Activated naive CD4-positive, alpha-beta T cell treated with anti-CD3 and anti-CD28 coated beads, Interleukin-2, amount 50 U/mL, for 24 hours (primary cell): ENCODE data around the gene KCNMB3.
A peak's percentile ranks its signal among the peaks of the same experiment; 100 is the strongest.
"Not testable (repeated sequence)": the region's sequence is repeated elsewhere in the genome, so short reads cannot be mapped to it uniquely, and the experiment has no call there.

Source experiments
- H3K27ac Mint-ChIP-seq: one replicate; pipeline ENCODE4 v1.8.0; 2021; ENCODE audit warnings: mild to moderate bottlenecking, mixed read lengths
- H3K27me3 Mint-ChIP-seq: one replicate; pipeline ENCODE4 v1.8.0; 2021; ENCODE audit warnings: mixed read lengths
- H3K36me3 Mint-ChIP-seq: one replicate; pipeline ENCODE4 v1.8.0; 2021; ENCODE audit warnings: mixed read lengths
- H3K4me1 Mint-ChIP-seq: one replicate; pipeline ENCODE4 v1.8.0; 2021; ENCODE audit warnings: mixed read lengths
- H3K4me3 Mint-ChIP-seq: one replicate; pipeline ENCODE4 v1.8.0; 2021; ENCODE audit warnings: mild to moderate bottlenecking, mixed read lengths
- H3K9me3 Mint-ChIP-seq: one replicate; pipeline ENCODE4 v1.8.0; 2021; ENCODE audit warnings: mixed read lengths

The KCNMB3 gene

GRCh38 chr3:179240299-179240698 is 10.6 kb downstream of the KCNMB3 start:
- not testable (repeated sequence) for H3K27ac Mint-ChIP-seq

GRCh38 chr3:179236669-179237301 is 14.1 kb downstream of the KCNMB3 start:
- Mint-ChIP-seq H3K4me3 (no peak overlapping the region), H3K36me3 (peaks cover 11% of the 10 kb centered on the region), H3K9me3 (no peaks in the 10 kb centered on the region), H3K27me3 (no peaks in the 10 kb centered on the region), H3K27ac (no peak overlapping the region), H3K4me1 (peaks cover 14% of the 10 kb centered on the region)

More at GRCh38 chr3:179240299-179240698, 10.6 kb downstream of the KCNMB3 start:
- H3K4me3 Mint-ChIP-seq, H3K27me3 Mint-ChIP-seq, H3K9me3 Mint-ChIP-seq, H3K36me3 Mint-ChIP-seq: not testable (repeated sequence)
- peaks cover 12% of the 10 kb centered on the region for H3K4me1 Mint-ChIP-seq

GRCh38 chr3:179234199-179234598 is 16.7 kb downstream of the KCNMB3 start:
- Mint-ChIP-seq H3K4me3 (no peak overlapping the region), H3K27me3 (no peaks in the 10 kb centered on the region), H3K9me3 (no peaks in the 10 kb centered on the region), H3K4me1 (peaks cover 11% of the 10 kb centered on the region), H3K36me3 (peaks cover 20% of the 10 kb centered on the region), H3K27ac (no peak overlapping the region)

- H3K4me1 Mint-ChIP-seq = peaks cover 11% of the 10 kb centered on the region
- H3K27ac Mint-ChIP-seq = no peak overlapping the region
- H3K4me3 Mint-ChIP-seq = no peak overlapping the region
- peaks cover 20% of the 10 kb centered on the region for H3K36me3 Mint-ChIP-seq
- H3K9me3 Mint-ChIP-seq = no peaks in the 10 kb centered on the region
- H3K27me3 Mint-ChIP-seq = no peaks in the 10 kb centered on the region
These were observed 17.9 kb downstream of the KCNMB3 start for GRCh38 chr3:179233043-179233442.

GRCh38 chr3:179229177-179229576 is 21.7 kb downstream of the KCNMB3 start:
- H3K4me3 Mint-ChIP-seq = no peak overlapping the region
- no peaks in the 10 kb centered on the region for H3K27me3 Mint-ChIP-seq

GRCh38 chr3:179227349-179227748 is 23.6 kb downstream of the KCNMB3 start:
- Mint-ChIP-seq H3K36me3 (peaks cover 16% of the 10 kb centered on the region), H3K9me3 (no peaks in the 10 kb centered on the region), H3K4me1 (peaks cover 6% of the 10 kb centered on the region), H3K27ac (peak overlapping the region; percentile 30), H3K4me3 (no peak overlapping the region), H3K27me3 (no peaks in the 10 kb centered on the region)

More at GRCh38 chr3:179229177-179229576, 21.7 kb downstream of the KCNMB3 start:
- Mint-ChIP-seq H3K36me3 (peaks cover 20% of the 10 kb centered on the region), H3K4me1 (peaks cover 6% of the 10 kb centered on the region), H3K27ac (no peak overlapping the region), H3K9me3 (no peaks in the 10 kb centered on the region)

- H3K36me3 Mint-ChIP-seq = peaks cover 4% of the 10 kb centered on the region
- H3K4me3 Mint-ChIP-seq = no peak overlapping the region
- no peaks in the 10 kb centered on the region for H3K9me3 Mint-ChIP-seq
- peaks cover 6% of the 10 kb centered on the region for H3K4me1 Mint-ChIP-seq
- H3K27me3 Mint-ChIP-seq = no peaks in the 10 kb centered on the region
- H3K27ac Mint-ChIP-seq = no peak overlapping the region
These were observed 26.3 kb downstream of the KCNMB3 start for GRCh38 chr3:179224584-179224983.

- Mint-ChIP-seq H3K36me3 (peaks cover 4% of the 10 kb centered on the region), H3K4me3 (no peak overlapping the region), H3K27ac (peak overlapping the region; percentile 19)
These were observed 27.4 kb downstream of the KCNMB3 start for GRCh38 chr3:179223548-179223947.

GRCh38 chr3:179218213-179218612 is 32.7 kb downstream of the KCNMB3 start:
- not testable (repeated sequence) for H3K27me3 Mint-ChIP-seq, H3K9me3 Mint-ChIP-seq, H3K4me1 Mint-ChIP-seq, H3K4me3 Mint-ChIP-seq, H3K36me3 Mint-ChIP-seq, H3K27ac Mint-ChIP-seq

More at GRCh38 chr3:179223548-179223947, 27.4 kb downstream of the KCNMB3 start:
- H3K9me3 Mint-ChIP-seq = no peaks in the 10 kb centered on the region
- H3K4me1 Mint-ChIP-seq = peaks cover 6% of the 10 kb centered on the region
- H3K27me3 Mint-ChIP-seq = no peaks in the 10 kb centered on the region

- H3K4me1 Mint-ChIP-seq, H3K9me3 Mint-ChIP-seq, H3K36me3 Mint-ChIP-seq, H3K4me3 Mint-ChIP-seq, H3K27me3 Mint-ChIP-seq, H3K27ac Mint-ChIP-seq: not testable (repeated sequence)
These were observed 35.4 kb downstream of the KCNMB3 start for GRCh38 chr3:179215550-179215949.

GRCh38 chr3:179200790-179201189 is 50.1 kb downstream of the KCNMB3 start:
- Mint-ChIP-seq H3K9me3 (no peaks in the 10 kb centered on the region), H3K4me3 (no peak overlapping the region), H3K27ac (peak overlapping the region; percentile 42), H3K27me3 (no peaks in the 10 kb centered on the region), H3K4me1 (peaks cover 30% of the 10 kb centered on the region), H3K36me3 (peaks cover 13% of the 10 kb centered on the region)

GRCh38 chr3:179196700-179197099 is 54.2 kb downstream of the KCNMB3 start:
- Mint-ChIP-seq H3K36me3 (peaks cover 8% of the 10 kb centered on the region), H3K27me3 (no peaks in the 10 kb centered on the region), H3K4me3 (no peak overlapping the region), H3K27ac (peak overlapping the region; percentile 31), H3K9me3 (no peaks in the 10 kb centered on the region), H3K4me1 (peaks cover 59% of the 10 kb centered on the region)

- H3K27ac Mint-ChIP-seq = no peak overlapping the region
- peaks cover 60% of the 10 kb centered on the region for H3K4me1 Mint-ChIP-seq
These were observed 54.8 kb downstream of the KCNMB3 start for GRCh38 chr3:179196098-179196497.

GRCh38 chr3:179194931-179195330 is 56.0 kb downstream of the KCNMB3 start:
- peak overlapping the region; percentile 60 for H3K27ac Mint-ChIP-seq
- no peak overlapping the region for H3K4me3 Mint-ChIP-seq
- H3K9me3 Mint-ChIP-seq = no peaks in the 10 kb centered on the region
- H3K4me1 Mint-ChIP-seq = peaks cover 67% of the 10 kb centered on the region
- no peaks in the 10 kb centered on the region for H3K27me3 Mint-ChIP-seq
- H3K36me3 Mint-ChIP-seq = peaks cover 3% of the 10 kb centered on the region

More at GRCh38 chr3:179196098-179196497, 54.8 kb downstream of the KCNMB3 start:
- no peak overlapping the region for H3K4me3 Mint-ChIP-seq
- peaks cover 6% of the 10 kb centered on the region for H3K36me3 Mint-ChIP-seq
- H3K27me3 Mint-ChIP-seq = no peaks in the 10 kb centered on the region
- no peaks in the 10 kb centered on the region for H3K9me3 Mint-ChIP-seq
